HEK293 (cell line): Measurements from ENCODE around the gene HYDIN.

Experiments used
- CTCF ChIA-PET: fragments of 350-600 bp; formaldehyde crosslinking; extraction: SDS; loops from one replicate; lab custom pipeline; 2021; ENCODE audit warnings: antibody characterized with exemption; lab: Yijun Ruan, JAX
- POLR2A ChIA-PET: fragments of 300-600 bp; formaldehyde crosslinking; extraction: SDS; loops from one replicate; lab custom pipeline; 2020; ENCODE audit warnings: antibody characterized with exemption, inconsistent platforms; lab: Yijun Ruan, JAX
- H3K27ac ChIP-seq: fragments of 200-500 bp; sonication (Bioruptor generic); 2 replicates; pipeline ENCODE4 v1.5.1; 2014; ENCODE audit warnings: low read depth, low read length, control low read depth, inconsistent platforms; ENCODE audit errors: extremely low read depth
- H3K36me3 ChIP-seq, 2 experiments: fragments of 200-500 bp in 1 of 2; sonication (Bioruptor generic) in 1 of 2; 1 replicate in 1 of 2; 2 replicates in 1 of 2; pipeline ENCODE4 v1.5.1; 2014 to 2017; ENCODE audit warnings: inconsistent platforms in 2 of 2, low read length in 2 of 2; ENCODE audit not compliant: control insufficient read depth in 2 of 2, insufficient read depth in 1 of 2
- H3K4me1 ChIP-seq: fragments of 200-500 bp; sonication (Bioruptor generic); 2 replicates; pipeline ENCODE4 v1.5.1; 2014; ENCODE audit warnings: mild to moderate bottlenecking, low read length, inconsistent platforms; ENCODE audit not compliant: control insufficient read depth, insufficient read depth
- H3K4me3 ChIP-seq: 2 replicates; pipeline ENCODE4 v1.5.1; 2011; ENCODE audit warnings: low read depth, mild to moderate bottlenecking, control low read depth, low read length, moderate library complexity
- H3K9me3 ChIP-seq: fragments of 200-500 bp; sonication (Bioruptor generic); 2 replicates; pipeline ENCODE4 v1.5.1; 2014; ENCODE audit warnings: low read depth, low read length, inconsistent platforms; ENCODE audit not compliant: control insufficient read depth, insufficient read depth
- CTCF ChIP-seq: fragments of 450-650 bp; formaldehyde crosslinking; IDR thresholded peaks from 2 replicates; pipeline ENCODE4 v1.5.1; 2016; ENCODE audit warnings: missing biosample characterization, missing genetic modification characterization
- GLIS1 ChIP-seq: fragments of 450-650 bp; formaldehyde crosslinking; IDR thresholded peaks from 2 replicates; pipeline ENCODE4 v1.5.1; 2016; ENCODE audit warnings: missing biosample characterization, missing genetic modification characterization
- HOXD13 ChIP-seq: sonication (generic); formaldehyde crosslinking; IDR thresholded peaks from 2 replicates; pipeline ENCODE4 v1.8.0; 2022; ENCODE audit warnings: missing genetic modification reagents, borderline replicate concordance
- KLF10 ChIP-seq: fragments of 450-650 bp; IDR thresholded peaks from 2 replicates; pipeline ENCODE4 v1.5.1; 2018; ENCODE audit warnings: missing biosample characterization, mild to moderate bottlenecking, missing genetic modification characterization
- KLF17 ChIP-seq: fragments of 450-650 bp; formaldehyde crosslinking; IDR thresholded peaks from 2 replicates; pipeline ENCODE4 v1.5.1; 2016; ENCODE audit warnings: missing biosample characterization, missing genetic modification characterization
- KLF9 ChIP-seq: fragments of 450-650 bp; formaldehyde crosslinking; IDR thresholded peaks from 2 replicates; pipeline ENCODE4 v1.5.1; 2016; ENCODE audit warnings: missing biosample characterization, missing genetic modification characterization, low read depth
- PRDM4 ChIP-seq: fragments of 450-650 bp; formaldehyde crosslinking; IDR thresholded peaks from 2 replicates; pipeline ENCODE4 v1.5.1; 2017; ENCODE audit warnings: missing biosample characterization, missing genetic modification characterization
- TRIM28 ChIP-seq: IDR thresholded peaks from 2 replicates; pipeline ENCODE4 v1.6.1; 2011; ENCODE audit warnings: low read length, control low read depth, borderline replicate concordance
- WT1 ChIP-seq: fragments of 450-650 bp; formaldehyde crosslinking; IDR thresholded peaks from 2 replicates; pipeline ENCODE4 v1.5.1; 2016; ENCODE audit warnings: missing biosample characterization, missing genetic modification characterization
- ZBTB10 ChIP-seq: fragments of 450-650 bp; formaldehyde crosslinking; IDR thresholded peaks from 2 replicates; pipeline ENCODE4 v1.5.1; 2016; ENCODE audit warnings: missing biosample characterization, missing genetic modification characterization
- ZBTB17 ChIP-seq: fragments of 450-650 bp; formaldehyde crosslinking; IDR thresholded peaks from 2 replicates; pipeline ENCODE4 v1.5.1; 2016; ENCODE audit warnings: missing biosample characterization, missing genetic modification characterization
- ZBTB26 ChIP-seq: fragments of 450-650 bp; formaldehyde crosslinking; optimal IDR thresholded peaks from 2 replicates; pipeline ENCODE3; 2016; ENCODE audit warnings: missing biosample characterization, mild to moderate bottlenecking, missing genetic modification characterization
- ZNF133 ChIP-seq: fragments of 450-650 bp; formaldehyde crosslinking; IDR thresholded peaks from 2 replicates; pipeline ENCODE4 v1.5.1; 2016; ENCODE audit warnings: missing biosample characterization, missing genetic modification characterization
- ZNF280D ChIP-seq: fragments of 450-650 bp; formaldehyde crosslinking; IDR thresholded peaks from 2 replicates; pipeline ENCODE4 v1.5.1; 2016; ENCODE audit warnings: missing biosample characterization, missing genetic modification characterization
- ZNF404 ChIP-seq: fragments of 450-650 bp; formaldehyde crosslinking; IDR thresholded peaks from 2 replicates; pipeline ENCODE4 v1.5.1; 2017; ENCODE audit warnings: missing biosample characterization, missing genetic modification characterization
- ZNF623 ChIP-seq: fragments of 450-650 bp; formaldehyde crosslinking; IDR thresholded peaks from 2 replicates; pipeline ENCODE4 v1.5.1; 2016; ENCODE audit warnings: missing biosample characterization, missing genetic modification characterization
- ZNF654 ChIP-seq: fragments of 450-650 bp; formaldehyde crosslinking; IDR thresholded peaks from 2 replicates; pipeline ENCODE4 v1.5.1; 2016; ENCODE audit warnings: low read depth, missing biosample characterization, missing genetic modification characterization
- ZNF777 ChIP-seq: fragments of 450-650 bp; formaldehyde crosslinking; IDR thresholded peaks from 2 replicates; pipeline ENCODE4 v1.5.1; 2017; ENCODE audit warnings: missing biosample characterization, missing genetic modification characterization, borderline replicate concordance
- ZNF843 ChIP-seq: fragments of 450-650 bp; formaldehyde crosslinking; IDR thresholded peaks from 2 replicates; pipeline ENCODE4 v1.5.1; 2016; ENCODE audit warnings: missing biosample characterization, missing genetic modification characterization

The HYDIN gene

GRCh38 chr16:71201054-71201453 is 29.5 kb downstream of the HYDIN start (continued):
- TF ChIP-seq KLF10 (tag by site-specific recombination): no peak
- no peak for TF ChIP-seq ZNF843 (tag by site-specific recombination)
- no peak for TF ChIP-seq ZBTB17 (tag by site-specific recombination)
- TF ChIP-seq KLF9 (tag by site-specific recombination): no peak
- TF ChIP-seq ZNF777 (tag by site-specific recombination): no peak

GRCh38 chr16:71198408-71198807 is 32.1 kb downstream of the HYDIN start:
- no peak overlapping the region for H3K4me3 ChIP-seq
- no peaks in the 10 kb centered on the region for H3K36me3 ChIP-seq
- CTCF ChIA-PET: no interaction called here
- TF ChIP-seq ZBTB10 (tag by site-specific recombination) (no peak), GLIS1 (tag by site-specific recombination) (no peak), KLF9 (tag by site-specific recombination) (no peak)
- H3K27ac ChIP-seq: no peak overlapping the region
- H3K9me3 ChIP-seq: no peaks in the 10 kb centered on the region
- POLR2A ChIA-PET: no interaction called here
- no peaks in the 10 kb centered on the region for H3K4me1 ChIP-seq

GRCh38 chr16:71192387-71192786 is 38.1 kb downstream of the HYDIN start:
- Histone ChIP-seq H3K9me3 (no peaks in the 10 kb centered on the region), H3K4me1 (no peaks in the 10 kb centered on the region), H3K4me3 (no peak overlapping the region), H3K27ac (no peak overlapping the region), H3K36me3 (no peaks in the 10 kb centered on the region)
- POLR2A ChIA-PET: no interaction called here
- TF ChIP-seq ZNF404 (tag by site-specific recombination): no peak
- no peak for TF ChIP-seq ZNF133
- TF ChIP-seq HOXD13 (CRISPR knock-in tag): no peak
- TF ChIP-seq ZNF280D: no peak
- no peak for TF ChIP-seq ZNF654 (tag by site-specific recombination)
- TF ChIP-seq ZBTB26 (tag by site-specific recombination): no peak
- TF ChIP-seq ZNF623: no peak
- TF ChIP-seq PRDM4 (tag by site-specific recombination): no peak
- TF ChIP-seq WT1: no peak
- no peak for TF ChIP-seq TRIM28
- no peak for TF ChIP-seq KLF17
- TF ChIP-seq CTCF (tag by site-specific recombination): no peak
- CTCF ChIA-PET: no interaction called here
